Left ventricle myocardium inferior (tissue), 1 donor: ENCODE results near the gene ZNF174. TPM values are rescaled to one million over a fixed set of nuclear protein-coding genes. Genes with fewer than 3 reads are reported as not detected.

Source experiments
- DNase-seq: peaks from one replicate; pipeline ENCODE4 v3.0.0-alpha.2; 2020
- H3K27ac ChIP-seq: fragments of 200-600 bp; replicated peaks from 2 replicates; pipeline ENCODE4 v1.8.0; 2021
- H3K27me3 ChIP-seq: fragments of 200-600 bp; 2 replicates; pipeline ENCODE4 v1.8.0; 2021; ENCODE audit warnings: low read depth
- H3K36me3 ChIP-seq: fragments of 200-600 bp; 2 replicates; pipeline ENCODE4 v1.8.0; 2021
- H3K4me1 ChIP-seq: fragments of 200-600 bp; 2 replicates; pipeline ENCODE4 v1.8.0; 2021
- H3K4me3 ChIP-seq: fragments of 200-600 bp; 2 replicates; pipeline ENCODE4 v1.8.0; 2021; ENCODE audit warnings: mild to moderate bottlenecking, moderate library complexity
- H3K9me3 ChIP-seq: fragments of 200-600 bp; replicated peaks from 2 replicates; pipeline ENCODE4 v1.8.0; 2021
- CTCF ChIP-seq: fragments of 200-600 bp; IDR thresholded peaks from 2 replicates; pipeline ENCODE4 v1.8.0; 2021; ENCODE audit warnings: antibody characterized with exemption, mild to moderate bottlenecking, borderline replicate concordance
- intact Hi-C: fragments of 100-400 bp; cut with micrococcal nuclease; formaldehyde crosslinking; loops from one replicate; pipeline ENCODE4 v1.11.0; 2022
- total RNA-seq: library from RNA; stranded (reverse); fragmentation: NEBNext Ultra II Directional; extraction: Animal tissue kit (Norgen Biotek cat#: 25700); gene quantifications from one replicate; pipeline ENCODE4 v1.2.1, GENCODE V29; 2021
- donor health status: DM: no; HTN: yes; CAD: no; lungs with severe emphysema.

Gene ZNF174
- total RNA-seq, 1 donor from 2014 or later = 10.1 TPM

- no peak overlapping the region for H3K27ac ChIP-seq
- no peaks in the 10 kb centered on the region for H3K4me1 ChIP-seq
- H3K4me3 ChIP-seq = no peak overlapping the region
- H3K27me3 ChIP-seq = no peaks in the 10 kb centered on the region
- DNase-seq = no peak
- H3K36me3 ChIP-seq = peaks cover 85% of the 10 kb centered on the region
- H3K9me3 ChIP-seq = peaks cover 19% of the 10 kb centered on the region
- TF ChIP-seq CTCF = no peak
- intact Hi-C loops = no loop called here
Observed at GRCh38 chr16:3383045-3383448, 18.0 kb upstream of the ZNF174 start.

GRCh38 chr16:3388325-3388724, 12.7 kb upstream of the ZNF174 start:
- Histone ChIP-seq H3K9me3 (peaks cover 71% of the 10 kb centered on the region), H3K4me1 (no peaks in the 10 kb centered on the region), H3K27ac (no peak overlapping the region), H3K27me3 (no peaks in the 10 kb centered on the region), H3K4me3 (no peak overlapping the region), H3K36me3 (peaks cover 92% of the 10 kb centered on the region)
- intact Hi-C loops = no loop called here
- no peak for DNase-seq
- no peak for TF ChIP-seq CTCF

- Histone ChIP-seq H3K9me3 (peaks cover 85% of the 10 kb centered on the region), H3K4me1 (no peaks in the 10 kb centered on the region), H3K4me3 (no peak overlapping the region), H3K27me3 (no peaks in the 10 kb centered on the region), H3K27ac (no peak overlapping the region), H3K36me3 (peaks cover 92% of the 10 kb centered on the region)
- intact Hi-C loops = no loop called here
- DNase-seq = no peak
- TF ChIP-seq CTCF = no peak
Observed at GRCh38 chr16:3389663-3390338, 11.2 kb upstream of the ZNF174 start.

GRCh38 chr16:3400446-3400778, 603 bp upstream of the ZNF174 start:
- peaks cover 46% of the 10 kb centered on the region for H3K9me3 ChIP-seq
- H3K27ac ChIP-seq = peak overlapping the region; percentile 94
- peaks cover 47% of the 10 kb centered on the region for H3K4me1 ChIP-seq
- intact Hi-C loops = no loop called here
- no peaks in the 10 kb centered on the region for H3K27me3 ChIP-seq
- no peak for TF ChIP-seq CTCF
- peaks cover 60% of the 10 kb centered on the region for H3K36me3 ChIP-seq
- DNase-seq = no peak
- peak overlapping the region; percentile 92 for H3K4me3 ChIP-seq

GRCh38 chr16:3401719-3402397, 843 bp downstream of the ZNF174 start:
- H3K4me3 ChIP-seq = peak overlapping the region; percentile 92
- H3K36me3 ChIP-seq = peaks cover 60% of the 10 kb centered on the region
- no peaks in the 10 kb centered on the region for H3K27me3 ChIP-seq
- no peak for DNase-seq
- no peak for TF ChIP-seq CTCF
- H3K9me3 ChIP-seq = peaks cover 46% of the 10 kb centered on the region
- H3K27ac ChIP-seq = peak overlapping the region; percentile 94
- intact Hi-C loops = no loop called here
- H3K4me1 ChIP-seq = peaks cover 47% of the 10 kb centered on the region
